Measurements from ENCODE around the gene DGKG.
A peak's percentile ranks its signal among the peaks of the same experiment; 100 is the strongest.

DGKG gene

GRCh38 chr3:186210852-186211500, 151.1 kb downstream of the DGKG start:
- no peak overlapping the region for H3K4me3 ChIP-seq (ENCODE audit: low read depth, low read length)
- no peak for DNase-seq (ENCODE audit: low read depth)
- TF ChIP-seq, protein P1, sequence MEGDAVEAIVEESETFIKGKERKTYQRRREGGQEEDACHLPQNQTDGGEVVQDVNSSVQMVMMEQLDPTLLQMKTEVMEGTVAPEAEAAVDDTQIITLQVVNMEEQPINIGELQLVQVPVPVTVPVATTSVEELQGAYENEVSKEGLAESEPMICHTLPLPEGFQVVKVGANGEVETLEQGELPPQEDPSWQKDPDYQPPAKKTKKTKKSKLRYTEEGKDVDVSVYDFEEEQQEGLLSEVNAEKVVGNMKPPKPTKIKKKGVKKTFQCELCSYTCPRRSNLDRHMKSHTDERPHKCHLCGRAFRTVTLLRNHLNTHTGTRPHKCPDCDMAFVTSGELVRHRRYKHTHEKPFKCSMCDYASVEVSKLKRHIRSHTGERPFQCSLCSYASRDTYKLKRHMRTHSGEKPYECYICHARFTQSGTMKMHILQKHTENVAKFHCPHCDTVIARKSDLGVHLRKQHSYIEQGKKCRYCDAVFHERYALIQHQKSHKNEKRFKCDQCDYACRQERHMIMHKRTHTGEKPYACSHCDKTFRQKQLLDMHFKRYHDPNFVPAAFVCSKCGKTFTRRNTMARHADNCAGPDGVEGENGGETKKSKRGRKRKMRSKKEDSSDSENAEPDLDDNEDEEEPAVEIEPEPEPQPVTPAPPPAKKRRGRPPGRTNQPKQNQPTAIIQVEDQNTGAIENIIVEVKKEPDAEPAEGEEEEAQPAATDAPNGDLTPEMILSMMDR (IDR thresholded peaks at IDR 0.05; ENCODE audit: low read depth, low read length, missing control alignments): no peak

DNA sequence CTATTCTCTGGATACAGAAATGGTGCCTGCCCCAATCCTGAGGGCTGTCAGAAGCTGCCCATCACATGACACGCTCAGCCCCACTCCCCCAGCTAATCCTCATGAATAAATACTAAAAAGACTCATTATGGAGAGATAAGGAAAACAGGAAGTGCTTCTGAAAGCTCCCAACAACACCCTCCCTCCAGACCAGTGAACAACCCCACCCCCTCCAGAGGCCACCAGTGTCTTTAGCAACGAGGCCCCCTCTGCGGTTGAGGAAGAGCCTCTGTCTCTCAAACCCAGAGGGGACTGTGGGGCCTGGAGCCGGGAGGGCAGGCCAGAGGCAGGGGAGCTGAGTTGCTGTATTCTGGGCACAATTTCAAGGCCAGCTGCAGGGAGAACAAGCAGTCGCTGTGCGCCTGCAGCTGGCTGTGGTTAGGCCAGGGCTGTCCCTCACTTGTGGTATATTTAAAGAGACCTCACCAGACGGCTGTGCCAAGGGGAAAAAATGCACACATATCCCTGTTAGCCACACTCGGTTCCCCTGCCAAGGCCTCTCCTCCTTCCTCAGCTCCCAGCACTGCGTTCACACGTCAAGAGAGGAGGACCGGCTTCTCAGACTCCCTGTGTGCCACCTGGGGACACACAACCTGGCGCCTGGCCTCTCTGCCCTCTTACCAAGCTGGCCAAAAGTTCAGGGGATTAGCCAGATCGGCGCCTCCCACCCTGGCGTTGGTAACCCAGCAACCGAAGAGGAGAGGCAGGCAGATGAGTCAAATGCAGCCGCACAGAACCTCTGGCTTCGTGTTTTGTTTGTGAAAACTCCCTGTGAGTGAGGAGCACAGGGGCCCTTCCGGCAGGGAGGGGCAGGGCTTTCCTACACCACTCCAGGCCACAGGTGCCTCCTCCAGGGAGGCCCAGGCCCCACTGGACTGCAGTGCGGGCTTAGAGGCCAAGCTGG, 152.0 kb downstream of the DGKG start:
- DNase-seq (ENCODE audit: low read depth): no peak
- TF ChIP-seq, protein P1 (IDR thresholded peaks at IDR 0.05; ENCODE audit: low read depth, low read length, missing control alignments): no peak
- no peak overlapping the region for H3K4me3 ChIP-seq (ENCODE audit: low read depth, low read length)

DNA sequence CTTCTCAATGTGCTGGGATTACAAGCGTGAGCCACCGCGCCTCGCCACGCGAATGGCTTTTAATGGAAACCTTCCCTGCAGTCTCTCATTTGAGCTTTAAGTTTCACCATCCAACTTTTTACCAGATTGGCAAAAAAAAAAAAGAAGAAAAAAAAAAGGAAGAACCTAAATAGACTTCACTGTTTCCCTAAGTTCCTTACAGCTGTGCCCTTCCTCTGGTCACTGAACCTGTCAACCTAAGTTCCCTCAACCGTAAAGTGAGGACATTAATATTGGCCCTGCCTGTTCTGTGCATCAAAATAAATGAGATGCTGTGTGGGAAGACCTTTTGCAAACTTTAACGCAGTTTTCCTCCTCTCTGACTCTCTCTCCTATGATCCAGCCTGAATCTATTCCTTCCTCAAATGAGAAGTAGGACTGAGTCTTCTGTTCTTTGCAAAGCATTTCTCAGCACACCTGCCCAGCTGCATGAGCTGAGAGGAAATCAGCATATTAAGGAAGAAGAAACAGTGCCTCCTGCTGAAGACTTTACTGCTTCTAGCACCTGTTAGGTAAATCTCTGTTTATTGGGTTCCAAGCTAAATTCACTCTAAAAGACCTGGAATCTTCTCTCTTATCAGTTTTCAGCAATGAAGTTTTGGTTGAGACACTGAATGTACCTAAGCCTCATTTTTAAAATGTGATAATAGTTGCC, 153.6 kb downstream of the DGKG start:
- TF ChIP-seq, protein P1 (IDR thresholded peaks at IDR 0.05; ENCODE audit: low read depth, low read length, missing control alignments): peak; percentile 8
- H3K4me3 ChIP-seq (ENCODE audit: low read depth, low read length): no peak overlapping the region
- DNase-seq (ENCODE audit: low read depth): no peak

GRCh38 chr3:186207515-186207914, 154.5 kb downstream of the DGKG start:
- H3K4me3 ChIP-seq (ENCODE audit: low read depth, low read length): no peak overlapping the region
- no peak for DNase-seq (ENCODE audit: low read depth)
- TF ChIP-seq, protein P1 (IDR thresholded peaks at IDR 0.05; ENCODE audit: low read depth, low read length, missing control alignments): no peak

DNA sequence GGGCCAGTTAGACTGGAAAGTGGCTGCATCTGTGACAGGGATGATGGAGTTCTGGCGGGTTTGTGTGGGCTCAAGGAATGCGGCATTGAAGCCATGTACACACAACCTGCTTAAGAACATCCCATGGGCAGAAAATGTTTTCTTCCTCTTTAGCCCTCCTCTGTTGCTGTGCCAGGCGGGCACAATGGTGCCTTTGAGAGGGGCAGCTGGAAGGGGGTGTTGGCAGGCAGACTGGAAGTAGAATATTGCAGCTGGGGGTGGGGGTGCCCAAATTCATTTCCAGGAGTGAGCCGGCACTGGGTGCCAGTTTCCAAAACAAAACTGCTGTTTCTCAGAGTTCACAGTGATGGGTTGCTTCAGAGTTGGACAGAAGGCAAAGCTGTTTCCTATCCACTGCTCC, 161.3 kb downstream of the DGKG start:
- no peak overlapping the region for H3K4me3 ChIP-seq (ENCODE audit: low read depth, low read length)
- TF ChIP-seq, protein P1 (IDR thresholded peaks at IDR 0.05; ENCODE audit: low read depth, low read length, missing control alignments): no peak
- DNase-seq (ENCODE audit: low read depth): no peak

GRCh38 chr3:186198442-186198841, 163.6 kb downstream of the DGKG start:
- no peak for DNase-seq (ENCODE audit: low read depth)
- TF ChIP-seq, protein P1 (IDR thresholded peaks at IDR 0.05; ENCODE audit: low read depth, low read length, missing control alignments): no peak
- no peak overlapping the region for H3K4me3 ChIP-seq (ENCODE audit: low read depth, low read length)
